Right atrium auricular region (tissue), 2 donors: ENCODE data around the gene PCDH1. TPM values are rescaled to one million over a fixed set of nuclear protein-coding genes. Genes with fewer than 3 reads are reported as not detected.

Source experiments
- DNase-seq: peaks from one replicate; pipeline ENCODE4 v3.0.0-alpha.2; 2019; ENCODE audit warnings: low spot score
- H3K27ac ChIP-seq, 2 donors: fragments of 200-600 bp; sonication (generic); 1 replicate in 1 of 2; 2 replicates in 1 of 2; pipeline ENCODE4 v1.5.1; 2016 to 2019
- H3K27me3 ChIP-seq, 2 donors: fragments of 200-600 bp; sonication (generic); one replicate each; pipeline versions ENCODE4 v1.5.1 to v1.6.0; 2017 to 2019
- H3K36me3 ChIP-seq: fragments of 200-600 bp; sonication (generic); one replicate; pipeline ENCODE4 v1.5.1; 2016
- H3K4me1 ChIP-seq, 2 donors: fragments of 200-600 bp; sonication (generic); one replicate each; pipeline versions ENCODE4 v1.5.1 to v1.6.0; 2017 to 2019
- H3K4me3 ChIP-seq, 2 donors: fragments of 200-600 bp; sonication (generic); 1 replicate in 1 of 2; 2 replicates in 1 of 2; pipeline ENCODE4 v1.5.1; 2017 to 2019; ENCODE audit warnings: mild to moderate bottlenecking in 1 of 2, moderate library complexity in 1 of 2
- H3K9me3 ChIP-seq, 2 donors: fragments of 200-600 bp; sonication (generic); one replicate each; pipeline ENCODE4 v1.5.1; 2019
- total RNA-seq, 2 donors: library from RNA; depleted of rRNA; stranded (reverse); fragments of >200 nt; gene quantifications; one replicate each; pipeline ENCODE4 v1.1.0, GENCODE V29; 2016
- TF ChIP-seq, protein P1 (sequence below), 2 donors: fragments of 200-600 bp; sonication (generic); IDR thresholded peaks; one replicate each; pipeline ENCODE4 v1.5.1; 2019; ENCODE audit warnings: antibody characterized with exemption in 2 of 2

Gene PCDH1
- total RNA-seq, 2 donors from 2014 or later = 22.1 to 25.3 TPM

DNA sequence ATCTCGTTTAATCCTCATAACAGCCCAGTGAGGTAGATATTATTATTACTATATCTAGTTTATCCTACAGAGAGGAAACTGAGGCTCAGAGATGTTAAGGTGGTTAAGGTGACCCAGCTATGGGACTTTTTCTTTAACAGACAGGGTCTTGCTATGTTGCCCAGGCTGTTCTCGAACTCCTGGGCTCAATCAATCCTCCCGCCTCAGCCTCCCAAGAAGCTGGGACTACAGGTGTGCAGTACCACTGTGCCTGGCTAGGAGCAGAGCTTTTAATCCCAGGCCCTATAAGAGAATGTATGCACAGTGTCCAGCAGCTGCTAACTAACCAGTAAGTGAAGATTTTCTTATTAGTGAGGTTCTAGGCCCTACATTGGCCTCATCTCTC is 62.4 kb downstream of the PCDH1 start:
- Histone ChIP-seq H3K9me3 (no peaks in the 10 kb centered on the region), H3K27ac (peak overlapping the region; percentile 55 to 64), H3K36me3 (no peaks in the 10 kb centered on the region), H3K27me3 (no peaks in the 10 kb centered on the region), H3K4me1 (peaks cover 0 to 39% of the 10 kb centered on the region in 2 donors), H3K4me3 (no peak overlapping the region)
- TF ChIP-seq, protein P1, sequence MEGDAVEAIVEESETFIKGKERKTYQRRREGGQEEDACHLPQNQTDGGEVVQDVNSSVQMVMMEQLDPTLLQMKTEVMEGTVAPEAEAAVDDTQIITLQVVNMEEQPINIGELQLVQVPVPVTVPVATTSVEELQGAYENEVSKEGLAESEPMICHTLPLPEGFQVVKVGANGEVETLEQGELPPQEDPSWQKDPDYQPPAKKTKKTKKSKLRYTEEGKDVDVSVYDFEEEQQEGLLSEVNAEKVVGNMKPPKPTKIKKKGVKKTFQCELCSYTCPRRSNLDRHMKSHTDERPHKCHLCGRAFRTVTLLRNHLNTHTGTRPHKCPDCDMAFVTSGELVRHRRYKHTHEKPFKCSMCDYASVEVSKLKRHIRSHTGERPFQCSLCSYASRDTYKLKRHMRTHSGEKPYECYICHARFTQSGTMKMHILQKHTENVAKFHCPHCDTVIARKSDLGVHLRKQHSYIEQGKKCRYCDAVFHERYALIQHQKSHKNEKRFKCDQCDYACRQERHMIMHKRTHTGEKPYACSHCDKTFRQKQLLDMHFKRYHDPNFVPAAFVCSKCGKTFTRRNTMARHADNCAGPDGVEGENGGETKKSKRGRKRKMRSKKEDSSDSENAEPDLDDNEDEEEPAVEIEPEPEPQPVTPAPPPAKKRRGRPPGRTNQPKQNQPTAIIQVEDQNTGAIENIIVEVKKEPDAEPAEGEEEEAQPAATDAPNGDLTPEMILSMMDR (IDR thresholded peaks at IDR 0.05) = no peak
- DNase-seq = no peak

GRCh38 chr5:141815051-141815795 is 63.0 kb downstream of the PCDH1 start:
- peak overlapping the region in 1 of 2 donors; percentile 64 for H3K27ac ChIP-seq
- H3K27me3 ChIP-seq = no peaks in the 10 kb centered on the region
- H3K36me3 ChIP-seq = no peaks in the 10 kb centered on the region
- H3K9me3 ChIP-seq = no peaks in the 10 kb centered on the region
- TF ChIP-seq, protein P1 (IDR thresholded peaks at IDR 0.05) = no peak
- no peak overlapping the region for H3K4me3 ChIP-seq
- DNase-seq = no peak
- peaks cover 0 to 39% of the 10 kb centered on the region in 2 donors for H3K4me1 ChIP-seq

DNA sequence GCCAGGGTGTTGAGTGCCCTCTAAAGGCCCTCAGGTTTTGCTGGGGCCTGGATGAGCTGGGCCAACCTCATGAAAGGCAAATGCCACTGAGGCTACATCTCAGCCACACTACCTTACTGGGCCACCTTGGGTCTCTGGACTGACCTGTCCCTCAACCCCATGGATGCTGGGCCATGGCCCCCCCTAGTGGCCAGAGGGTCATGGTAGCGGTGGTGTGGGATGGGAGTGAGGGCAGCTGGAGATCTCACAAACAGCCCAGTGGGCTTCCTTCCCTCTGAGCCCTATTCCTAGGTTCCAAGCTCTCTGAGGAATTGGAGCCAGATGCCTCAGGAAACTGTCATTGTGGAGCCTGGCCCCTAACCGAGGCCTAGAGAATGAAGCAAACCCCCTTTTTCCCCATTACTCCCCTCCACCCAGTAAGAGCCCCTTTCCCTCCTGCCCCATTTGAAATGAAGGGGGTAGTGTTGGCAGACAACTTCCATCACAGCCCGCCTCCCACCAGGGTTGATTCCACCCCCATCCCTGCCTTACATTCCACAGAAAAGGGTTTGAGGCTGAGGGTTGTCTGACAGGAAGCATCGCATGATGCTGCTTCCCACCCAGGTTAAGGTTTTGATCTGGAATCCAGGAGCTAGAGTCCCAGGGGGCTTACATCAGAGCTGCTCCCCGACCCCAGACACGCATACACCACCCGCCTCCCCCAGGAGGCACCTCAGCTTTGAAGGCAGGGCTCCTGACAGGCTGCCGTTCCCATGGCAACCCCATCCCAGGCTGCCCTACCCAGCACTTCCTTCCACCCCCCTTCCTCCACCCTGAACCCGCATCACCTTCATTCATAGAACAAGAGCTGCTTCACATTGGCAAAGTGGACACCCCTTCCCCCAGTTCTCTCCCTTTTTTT is 63.9 kb downstream of the PCDH1 start:
- DNase-seq = no peak
- H3K36me3 ChIP-seq = no peaks in the 10 kb centered on the region
- no peaks in the 10 kb centered on the region for H3K9me3 ChIP-seq
- TF ChIP-seq, protein P1 (IDR thresholded peaks at IDR 0.05) = peak; percentile 16 to 64
- H3K4me1 ChIP-seq = peaks cover 0 to 39% of the 10 kb centered on the region in 2 donors
- peak overlapping the region; percentile 16 to 35 for H3K27ac ChIP-seq
- no peak overlapping the region for H3K4me3 ChIP-seq
- H3K27me3 ChIP-seq = no peaks in the 10 kb centered on the region

DNA sequence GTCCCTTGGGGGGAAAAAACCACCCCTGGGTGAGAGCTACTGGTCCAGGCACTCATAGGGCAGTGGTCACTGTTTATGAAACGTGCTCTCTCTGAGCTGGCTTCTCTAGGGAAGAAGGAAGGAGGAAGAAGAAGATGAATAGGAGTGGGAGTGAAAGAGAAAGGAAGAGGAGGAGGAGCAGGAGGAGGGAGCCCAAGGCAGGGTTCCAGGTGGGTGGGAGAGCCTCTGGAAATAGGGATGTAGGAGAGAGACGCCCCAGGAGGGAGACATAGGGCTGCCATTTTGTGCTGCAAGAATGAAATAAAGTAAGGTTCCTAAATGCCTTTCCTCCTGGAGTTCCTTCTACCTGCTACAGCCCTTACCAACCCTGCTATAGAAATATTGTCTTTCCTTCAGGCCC is 65.7 kb downstream of the PCDH1 start:
- Histone ChIP-seq H3K36me3 (no peaks in the 10 kb centered on the region), H3K27me3 (no peaks in the 10 kb centered on the region), H3K4me1 (peaks cover 0 to 39% of the 10 kb centered on the region in 2 donors), H3K4me3 (no peak overlapping the region), H3K9me3 (no peaks in the 10 kb centered on the region), H3K27ac (no peak overlapping the region)
- TF ChIP-seq, protein P1 (IDR thresholded peaks at IDR 0.05) = no peak
- DNase-seq = no peak

GRCh38 chr5:141811287-141812155 is 66.7 kb downstream of the PCDH1 start:
- H3K27me3 ChIP-seq = no peaks in the 10 kb centered on the region
- DNase-seq = no peak
- H3K36me3 ChIP-seq = no peaks in the 10 kb centered on the region

More at GRCh38 chr5:141811287-141812155, 66.7 kb downstream of the PCDH1 start:
- H3K4me3 ChIP-seq = no peak overlapping the region
- TF ChIP-seq, protein P1 (IDR thresholded peaks at IDR 0.05) = peak; percentile 27 to 56
- H3K4me1 ChIP-seq = peaks cover 0 to 40% of the 10 kb centered on the region in 2 donors
- no peaks in the 10 kb centered on the region for H3K9me3 ChIP-seq
- H3K27ac ChIP-seq = no peak overlapping the region
